Fibroblast of villous mesenchyme (primary cell): ENCODE measurements around the gene ZNF462. TPM values are rescaled to one million over a fixed set of nuclear protein-coding genes. Genes with fewer than 3 reads are reported as not detected.
"Not testable (repeated sequence)": the region's sequence is repeated elsewhere in the genome, so short reads cannot be mapped to it uniquely, and the experiment has no call there.

Experiments
- DNase-seq: peaks from one replicate; pipeline ENCODE4 v3.0.0-alpha.2; 2010; ENCODE audit warnings: low read depth
- H3K4me3 ChIP-seq: 2 replicates; pipeline ENCODE4 v1.5.1; 2011; ENCODE audit warnings: low read depth, mild to moderate bottlenecking, low read length
- CTCF ChIP-seq: IDR thresholded peaks from 2 replicates; pipeline ENCODE4 v1.5.1; 2012; ENCODE audit warnings: low read depth, mild to moderate bottlenecking, low read length; ENCODE audit not compliant: insufficient read depth
- total RNA-seq: library from RNA; depleted of rRNA; stranded (reverse); fragments of >200 nt; gene quantifications from 2 replicates; pipeline ENCODE4 v1.2.3, GENCODE V29; 2012

The ZNF462 gene
- total RNA-seq, 1 donor, result 32.4 TPM

GRCh38 chr9:106846857-106847256, 16.1 kb upstream of the ZNF462 start:
- DNase-seq, result no peak
- TF ChIP-seq CTCF, result no peak
- H3K4me3 ChIP-seq, result no peak overlapping the region

GRCh38 chr9:106851640-106852039, 11.3 kb upstream of the ZNF462 start:
- not testable (repeated sequence) for DNase-seq, H3K4me3 ChIP-seq

GRCh38 chr9:106857811-106858470, 5.0 kb upstream of the ZNF462 start:
- TF ChIP-seq CTCF, result no peak
- no peak for DNase-seq
- no peak overlapping the region for H3K4me3 ChIP-seq

GRCh38 chr9:106859957-106860720, 2.8 kb upstream of the ZNF462 start:
- DNase-seq, result no peak

GRCh38 chr9:106860721-106861639, 2.0 kb upstream of the ZNF462 start:
- peak; percentile 52 for DNase-seq
- no peak for TF ChIP-seq CTCF
- peak overlapping the region; percentile 85 for H3K4me3 ChIP-seq

More at GRCh38 chr9:106859957-106860720, 2.8 kb upstream of the ZNF462 start:
- peak overlapping the region; percentile 85 for H3K4me3 ChIP-seq
- TF ChIP-seq CTCF, result no peak

- no peak for DNase-seq
- H3K4me3 ChIP-seq, result peak overlapping the region; percentile 85
- no peak for TF ChIP-seq CTCF
Measured at GRCh38 chr9:106861640-106862109, 1.3 kb upstream of the ZNF462 start.
